ENCODE data around the gene CSNK1G1.

CSNK1G1 gene

DNA sequence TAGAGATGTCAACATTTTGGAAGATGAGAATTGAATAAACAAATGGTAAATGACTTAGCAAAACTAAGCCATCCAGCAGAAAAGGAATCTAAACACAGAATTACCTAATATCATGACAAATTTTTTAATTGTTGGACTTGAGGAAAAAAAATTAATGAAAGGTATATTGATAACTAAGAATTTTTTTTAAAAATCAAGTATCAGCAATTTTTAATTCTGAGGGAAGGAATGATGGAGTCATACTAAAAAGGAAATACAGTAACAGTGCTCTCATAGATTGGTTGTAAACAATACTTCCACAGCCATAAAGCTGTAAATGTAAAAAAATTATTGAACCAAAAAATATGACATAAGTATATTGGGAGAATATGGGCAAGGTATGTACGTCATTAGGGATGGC is 68.0 kb downstream of the CSNK1G1 start:
- DNase-seq (ENCODE audit: low spot score) = no peak

GRCh38 chr15:64286473-64286872 is 69.5 kb downstream of the CSNK1G1 start:
- DNase-seq (ENCODE audit: low spot score) = no peak

GRCh38 chr15:64285871-64286270 is 70.1 kb downstream of the CSNK1G1 start:
- no peak for DNase-seq (ENCODE audit: low spot score)

DNA sequence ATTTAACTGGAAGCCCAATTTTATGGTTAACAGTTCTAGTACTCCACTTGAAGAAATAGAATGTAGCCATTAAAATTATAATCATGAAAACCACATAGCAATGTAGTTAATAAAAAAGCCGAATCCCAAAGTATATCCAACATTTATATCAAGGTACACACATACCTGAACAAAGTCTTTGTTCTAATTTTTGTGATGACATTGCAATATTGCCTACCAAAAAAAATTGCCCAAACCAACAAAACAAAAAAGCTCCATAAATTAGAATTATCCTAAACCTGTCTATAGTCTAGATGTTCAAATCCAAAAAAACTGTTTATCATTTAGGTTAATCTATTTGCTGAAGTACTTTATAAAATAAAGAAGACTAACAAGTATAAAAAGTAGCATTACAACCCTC is 70.8 kb downstream of the CSNK1G1 start:
- no peak for DNase-seq (ENCODE audit: low spot score)

DNA sequence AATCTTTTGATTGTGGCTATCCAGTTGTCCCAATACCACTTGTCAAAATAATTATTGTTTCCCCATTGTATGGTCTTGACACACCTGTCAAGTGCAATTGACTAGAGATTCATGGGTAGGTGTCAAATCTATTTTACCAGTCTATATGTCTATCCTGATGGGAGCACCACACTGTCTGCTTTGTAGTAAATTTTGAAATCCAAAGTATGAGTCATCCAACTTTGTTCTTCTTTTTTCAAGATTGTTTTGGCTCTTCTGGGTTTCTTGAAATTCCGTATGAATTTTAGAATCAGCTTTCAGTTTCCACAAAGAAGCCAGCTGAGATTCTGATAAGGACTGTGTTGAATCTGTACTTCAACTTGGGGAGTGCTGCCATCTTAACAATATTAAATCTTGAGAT is 71.9 kb downstream of the CSNK1G1 start:
- DNase-seq (ENCODE audit: low spot score) = no peak

DNA sequence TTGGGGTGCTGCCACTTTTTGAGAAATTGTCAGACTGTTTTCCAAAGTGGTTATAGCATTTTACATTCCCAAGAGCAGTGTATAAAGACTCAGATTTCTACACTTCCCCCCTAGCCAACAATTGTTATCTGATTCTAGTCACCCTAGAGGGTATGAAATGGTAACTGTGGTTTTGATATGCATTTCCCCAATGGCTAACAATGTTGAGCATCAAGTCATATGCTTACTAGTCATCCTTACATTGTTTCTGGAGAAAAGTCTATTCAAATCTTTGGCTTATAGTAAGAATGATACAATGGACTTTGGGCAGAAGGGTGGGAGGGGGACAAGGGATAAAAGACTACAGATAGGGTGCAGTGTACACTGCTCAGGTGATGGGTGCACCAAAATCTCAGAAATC is 73.3 kb downstream of the CSNK1G1 start:
- DNase-seq (ENCODE audit: low spot score) = peak; percentile 6

DNA sequence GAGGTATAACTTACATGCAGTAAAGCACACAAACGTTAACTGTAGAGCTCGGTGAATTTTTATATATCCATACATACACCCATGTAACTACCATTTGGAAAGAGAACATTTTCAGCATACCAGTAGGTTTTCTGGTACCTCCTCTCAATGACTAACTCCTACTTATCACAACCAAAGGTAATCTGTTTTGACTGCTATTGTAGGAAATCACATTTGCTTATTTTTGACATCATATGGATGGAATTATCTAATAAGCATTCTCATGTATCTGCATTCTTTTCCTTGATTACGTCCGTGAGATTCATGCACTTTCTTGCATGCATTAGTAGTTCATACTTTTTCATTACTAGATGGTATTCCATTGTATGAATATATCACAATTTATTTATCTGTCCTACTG is 76.8 kb downstream of the CSNK1G1 start:
- no peak for DNase-seq (ENCODE audit: low spot score)

DNA sequence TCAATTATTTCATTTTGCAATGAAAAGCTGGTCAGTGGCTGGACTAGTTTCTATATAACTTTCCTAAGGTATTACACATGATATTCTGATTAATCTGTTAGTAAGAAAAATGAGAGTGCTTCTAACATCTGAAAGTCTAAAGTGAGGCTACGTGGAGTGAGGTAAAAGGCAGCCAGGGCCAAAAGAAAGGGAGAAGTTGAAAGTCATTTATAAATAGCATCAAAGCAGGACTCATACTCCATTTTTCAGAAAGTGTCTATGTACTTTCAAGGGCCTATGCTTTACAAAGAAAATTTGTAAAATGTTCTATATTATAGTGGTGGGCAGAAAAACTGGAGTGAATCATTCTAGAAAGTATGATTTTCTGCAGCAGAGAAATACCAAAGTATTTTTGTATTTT is 80.0 kb downstream of the CSNK1G1 start:
- no peak for DNase-seq (ENCODE audit: low spot score)

- DNase-seq (ENCODE audit: low spot score) = no peak
These were observed 81.5 kb downstream of the CSNK1G1 start for GRCh38 chr15:64274341-64274950.

GRCh38 chr15:64267331-64267973 is 88.5 kb downstream of the CSNK1G1 start:
- DNase-seq (ENCODE audit: low spot score) = no peak

DNA sequence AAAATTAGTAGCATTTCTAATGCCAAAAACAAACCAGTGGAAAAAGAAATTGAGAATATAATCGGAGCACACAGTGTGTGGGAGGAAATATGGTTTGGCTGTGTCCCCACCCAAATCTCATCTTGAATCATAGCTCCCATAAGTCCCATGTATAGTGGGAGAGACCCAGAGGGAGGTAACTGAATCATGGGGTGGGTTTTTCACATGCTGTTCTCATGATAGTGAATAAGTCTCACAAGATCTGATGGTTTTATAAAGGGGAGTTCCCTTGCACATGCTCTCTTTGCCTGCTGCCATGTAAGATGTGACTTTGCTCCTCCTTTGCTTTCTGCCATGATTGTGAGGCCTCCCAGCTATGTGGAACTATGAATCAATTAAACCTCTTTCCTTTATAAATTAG is 90.8 kb downstream of the CSNK1G1 start:
- peak; percentile 19 for DNase-seq (ENCODE audit: low spot score)

DNA sequence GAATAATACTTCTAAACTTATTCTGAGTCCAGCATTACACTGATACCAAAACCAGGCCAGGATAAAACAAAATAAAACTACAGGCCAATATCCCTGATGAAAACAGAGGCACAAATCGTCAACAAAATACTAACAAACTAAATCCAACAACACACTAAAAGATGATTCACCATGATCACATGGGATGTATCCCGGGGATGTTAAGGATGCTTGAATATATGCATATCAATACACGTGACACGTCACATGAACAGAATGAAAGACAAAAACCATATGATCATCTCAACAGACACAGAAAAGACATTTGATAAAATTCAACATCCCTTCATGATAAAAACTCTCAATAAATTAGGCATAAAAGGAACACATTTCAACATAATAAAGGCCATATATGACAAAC is 91.5 kb downstream of the CSNK1G1 start:
- DNase-seq (ENCODE audit: low spot score) = no peak

DNA sequence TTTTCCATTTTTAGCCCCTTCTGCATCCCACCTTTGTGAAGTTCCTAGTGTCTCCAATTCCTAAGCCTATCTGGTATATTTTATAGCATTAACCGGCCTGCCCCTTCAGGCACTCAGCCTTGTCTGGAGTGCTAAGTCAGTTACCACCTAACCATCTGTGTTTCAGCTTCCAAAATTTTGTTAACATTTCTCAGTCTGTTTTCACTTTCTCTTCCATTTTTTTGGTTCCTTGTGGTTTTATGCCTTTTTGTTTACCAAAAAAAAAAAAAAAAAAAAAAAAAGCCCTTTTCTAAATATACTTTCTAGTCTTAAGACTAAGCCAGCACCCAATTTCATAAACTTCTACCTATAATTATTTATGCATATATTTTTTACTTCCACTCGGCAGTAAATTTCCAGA is 92.4 kb downstream of the CSNK1G1 start:
- no peak for DNase-seq (ENCODE audit: low spot score)

- DNase-seq (ENCODE audit: low spot score) = no peak
These were observed 99.9 kb downstream of the CSNK1G1 start for GRCh38 chr15:64256051-64256450.

- DNase-seq (ENCODE audit: low spot score) = no peak
These were observed 104.3 kb downstream of the CSNK1G1 start for GRCh38 chr15:64251658-64252057.

- peak; percentile 65 for DNase-seq (ENCODE audit: low spot score)
These were observed 104.9 kb downstream of the CSNK1G1 start for GRCh38 chr15:64251121-64251520.

DNA sequence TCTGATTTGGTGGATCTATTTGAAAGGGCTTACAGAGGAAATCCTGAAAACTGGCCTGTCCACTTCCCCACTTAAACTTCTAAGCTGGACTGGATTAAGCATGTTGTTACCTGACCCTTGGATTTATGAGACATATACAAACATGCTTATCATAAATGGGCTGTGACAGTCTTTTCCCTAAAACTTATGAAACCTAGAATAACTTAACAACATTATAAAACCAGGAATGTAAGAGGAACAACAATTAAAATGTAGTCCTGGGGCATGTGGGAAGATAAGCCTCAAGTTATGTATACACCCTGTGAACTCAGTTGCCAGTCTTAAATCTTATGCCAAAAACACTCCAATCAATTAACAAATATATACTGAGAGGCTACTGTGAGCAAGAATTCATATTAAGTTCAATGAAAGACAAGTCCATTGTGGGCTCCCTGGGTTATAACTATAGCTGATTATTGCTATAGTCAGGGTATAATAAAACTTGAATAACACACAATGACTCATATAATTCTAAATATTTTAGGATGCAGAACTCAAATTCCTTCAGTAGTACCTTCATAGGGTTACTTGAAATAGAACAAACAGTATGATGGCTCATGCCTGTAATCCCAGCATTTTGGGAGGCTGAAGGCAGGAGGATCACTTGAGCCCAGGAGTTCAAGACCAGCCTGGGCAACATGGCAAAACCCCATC is 105.9 kb downstream of the CSNK1G1 start:
- DNase-seq (ENCODE audit: low spot score) = no peak

GRCh38 chr15:64249406-64249805 is 106.6 kb downstream of the CSNK1G1 start:
- DNase-seq (ENCODE audit: low spot score) = no peak

GRCh38 chr15:64247906-64248541 is 107.9 kb downstream of the CSNK1G1 start:
- DNase-seq (ENCODE audit: low spot score) = peak; percentile 89

GRCh38 chr15:64247535-64247905 is 108.5 kb downstream of the CSNK1G1 start:
- no peak for DNase-seq (ENCODE audit: low spot score)

DNA sequence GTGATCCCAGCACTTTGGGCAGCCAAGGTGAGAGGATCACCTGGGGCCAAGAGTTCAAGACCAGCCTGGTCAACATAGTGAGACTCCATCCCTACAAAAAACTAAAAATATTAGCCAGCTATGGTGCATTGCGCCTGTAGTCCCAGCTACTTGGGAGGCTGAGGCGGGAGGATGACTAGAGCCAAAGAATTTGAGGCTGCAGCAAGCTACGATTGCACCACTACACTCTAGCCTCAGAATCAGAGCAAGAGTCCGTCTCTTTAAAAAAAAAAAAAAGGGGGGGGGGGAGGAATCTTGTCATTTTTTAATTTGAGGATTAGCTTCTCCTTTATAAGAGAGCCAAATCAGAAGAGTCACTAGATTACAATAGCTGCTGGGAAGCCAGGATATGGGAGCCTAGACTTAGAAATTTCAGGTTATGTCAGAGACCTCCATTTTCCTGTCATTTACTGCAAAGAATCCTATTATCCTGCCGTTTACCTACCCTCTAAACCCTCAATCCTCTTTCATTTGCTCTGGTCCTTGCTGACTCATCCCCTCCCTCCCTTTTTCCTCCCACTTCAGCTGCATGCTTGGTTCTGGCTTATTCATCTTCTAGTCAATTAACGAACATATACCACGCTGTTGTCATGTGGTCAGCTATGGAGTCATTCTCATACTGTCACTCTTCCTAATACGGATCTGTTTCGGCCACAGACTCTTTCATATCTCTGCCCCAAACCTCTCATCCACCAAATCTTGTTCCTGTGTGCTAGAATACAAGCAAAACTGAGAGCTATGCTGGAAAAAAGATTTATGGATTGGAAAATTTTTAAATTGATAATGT is 109.4 kb downstream of the CSNK1G1 start:
- DNase-seq (ENCODE audit: low spot score) = peak; percentile 95

DNA sequence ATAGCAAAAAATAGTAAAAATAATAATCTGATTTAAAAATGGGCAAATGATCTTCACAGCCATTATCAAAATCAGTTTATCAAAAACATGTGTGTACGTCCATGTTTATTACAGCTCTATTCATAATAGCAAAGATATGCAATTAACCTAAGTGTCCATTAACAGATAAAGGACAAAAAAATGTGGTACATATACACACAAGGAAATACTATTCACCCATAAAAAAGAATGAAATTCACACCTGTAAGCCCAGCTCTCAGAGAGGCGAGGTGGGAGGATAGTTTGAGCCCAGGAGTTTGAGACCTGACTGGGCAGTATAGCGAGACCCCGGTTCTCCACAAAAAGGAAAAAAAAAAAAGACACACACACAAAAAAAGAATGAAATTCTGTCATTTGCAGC is 110.6 kb downstream of the CSNK1G1 start:
- DNase-seq (ENCODE audit: low spot score) = no peak
